Measurements from ENCODE around the gene TNRC6C. TPM values are rescaled to one million over a fixed set of nuclear protein-coding genes. Genes with fewer than 3 reads are reported as not detected.

The TNRC6C gene
- total and polyA plus RNA-seq, 9 donors, result 8.1 to 11.1 (median 8.8) TPM

- H3K4me3 ChIP-seq (ENCODE audit: low read length), result no peak overlapping the region
- peaks cover 3% of the 10 kb centered on the region for H3K4me1 ChIP-seq (ENCODE audit: control insufficient read depth, insufficient read depth, low read length)
- H3K27me3 ChIP-seq (ENCODE audit: control insufficient read depth, insufficient read depth, low read length), result no peaks in the 10 kb centered on the region
- H3K9me3 ChIP-seq (replicated peaks; ENCODE audit: control insufficient read depth, low read depth, low read length), result no peaks in the 10 kb centered on the region
- H3K36me3 ChIP-seq (ENCODE audit: control insufficient read depth, insufficient read depth, low read length), result no peaks in the 10 kb centered on the region
- DNase-seq, result peak; percentile 22
- WGBS (ENCODE audit: insufficient coverage), result 56% methylated on average over 3 of the region's 6 CpGs
- H3K27ac ChIP-seq (ENCODE audit: low read length), result no peak overlapping the region
Measured at GRCh38 chr17:77995146-77995852, 36.8 kb downstream of the TNRC6C start.

DNA sequence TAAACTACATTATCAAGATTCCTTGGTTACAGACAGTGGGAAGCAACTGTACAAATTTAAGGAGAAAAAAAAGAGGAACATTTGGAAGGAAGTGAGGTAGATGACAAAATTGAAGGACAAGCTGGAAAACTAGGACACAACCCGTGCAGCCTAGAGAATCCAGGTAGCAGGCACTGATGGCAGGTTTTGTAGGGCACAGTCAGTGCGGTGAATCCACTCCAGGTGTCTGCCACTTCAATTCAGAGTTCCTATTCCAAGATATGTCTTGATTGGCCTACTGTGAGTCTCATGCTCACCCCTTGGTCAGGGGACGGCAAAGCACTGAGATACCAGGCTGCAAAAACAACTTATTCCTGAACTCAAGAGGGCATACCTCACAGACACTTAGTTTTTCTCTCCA, 37.8 kb downstream of the TNRC6C start:
- no peaks in the 10 kb centered on the region for H3K9me3 ChIP-seq (replicated peaks; ENCODE audit: control insufficient read depth, low read depth, low read length)
- no peak overlapping the region for H3K4me3 ChIP-seq (ENCODE audit: low read length)
- no peak for DNase-seq
- WGBS (ENCODE audit: insufficient coverage), result 84% methylated on average over 2 of the region's 3 CpGs
- no peaks in the 10 kb centered on the region for H3K27me3 ChIP-seq (ENCODE audit: control insufficient read depth, insufficient read depth, low read length)
- H3K27ac ChIP-seq (ENCODE audit: low read length), result no peak overlapping the region
- H3K36me3 ChIP-seq (ENCODE audit: control insufficient read depth, insufficient read depth, low read length), result no peaks in the 10 kb centered on the region
- H3K4me1 ChIP-seq (ENCODE audit: control insufficient read depth, insufficient read depth, low read length), result peaks cover 3% of the 10 kb centered on the region

- Histone ChIP-seq H3K27ac (ENCODE audit: low read length) (no peak overlapping the region), H3K27me3 (ENCODE audit: control insufficient read depth, insufficient read depth, low read length) (no peaks in the 10 kb centered on the region), H3K4me1 (ENCODE audit: control insufficient read depth, insufficient read depth, low read length) (peaks cover 3% of the 10 kb centered on the region), H3K4me3 (ENCODE audit: low read length) (no peak overlapping the region), H3K36me3 (ENCODE audit: control insufficient read depth, insufficient read depth, low read length) (no peaks in the 10 kb centered on the region), H3K9me3 (replicated peaks; ENCODE audit: control insufficient read depth, low read depth, low read length) (no peaks in the 10 kb centered on the region)
- WGBS (ENCODE audit: insufficient coverage), result 100% methylated on average over 3 of the region's 7 CpGs
- no peak for DNase-seq
Measured at GRCh38 chr17:77999413-78000173, 41.1 kb downstream of the TNRC6C start.

- H3K4me1 ChIP-seq (ENCODE audit: control insufficient read depth, insufficient read depth, low read length), result no peaks in the 10 kb centered on the region
- H3K4me3 ChIP-seq (ENCODE audit: low read length), result no peak overlapping the region
- no CpG with 5 or more reads among the region's 3 CpGs for WGBS (ENCODE audit: insufficient coverage)
- DNase-seq, result no peak
- no peak overlapping the region for H3K27ac ChIP-seq (ENCODE audit: low read length)
- H3K27me3 ChIP-seq (ENCODE audit: control insufficient read depth, insufficient read depth, low read length), result no peaks in the 10 kb centered on the region
- H3K36me3 ChIP-seq (ENCODE audit: control insufficient read depth, insufficient read depth, low read length), result no peaks in the 10 kb centered on the region
- H3K9me3 ChIP-seq (replicated peaks; ENCODE audit: control insufficient read depth, low read depth, low read length), result no peaks in the 10 kb centered on the region
Measured at GRCh38 chr17:78000341-78000740, 41.8 kb downstream of the TNRC6C start.

DNA sequence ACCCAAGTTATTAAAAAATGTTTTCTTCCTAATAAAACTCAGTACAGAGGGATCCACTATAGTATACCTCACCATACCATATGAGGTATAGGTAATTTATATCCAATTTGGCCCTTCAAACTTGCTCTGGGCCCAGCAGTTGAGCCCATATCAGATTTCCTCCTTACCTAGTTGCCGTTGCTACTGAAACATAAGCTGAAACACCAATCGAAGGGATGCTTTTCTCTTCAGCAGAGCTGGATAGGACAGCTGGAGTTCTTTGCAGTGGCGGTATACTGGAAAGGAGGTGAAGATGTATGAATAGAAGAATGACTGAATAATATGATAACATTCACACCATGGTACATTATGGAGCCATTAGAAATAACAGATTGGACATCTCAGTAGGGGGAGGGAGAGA, 42.7 kb downstream of the TNRC6C start:
- DNase-seq, result no peak
- WGBS (ENCODE audit: insufficient coverage), result no CpG with 5 or more reads among the region's 3 CpGs
- Histone ChIP-seq H3K36me3 (ENCODE audit: control insufficient read depth, insufficient read depth, low read length) (no peaks in the 10 kb centered on the region), H3K9me3 (replicated peaks; ENCODE audit: control insufficient read depth, low read depth, low read length) (no peaks in the 10 kb centered on the region), H3K4me3 (ENCODE audit: low read length) (no peak overlapping the region), H3K27ac (ENCODE audit: low read length) (no peak overlapping the region), H3K27me3 (ENCODE audit: control insufficient read depth, insufficient read depth, low read length) (no peaks in the 10 kb centered on the region), H3K4me1 (ENCODE audit: control insufficient read depth, insufficient read depth, low read length) (no peaks in the 10 kb centered on the region)

DNA sequence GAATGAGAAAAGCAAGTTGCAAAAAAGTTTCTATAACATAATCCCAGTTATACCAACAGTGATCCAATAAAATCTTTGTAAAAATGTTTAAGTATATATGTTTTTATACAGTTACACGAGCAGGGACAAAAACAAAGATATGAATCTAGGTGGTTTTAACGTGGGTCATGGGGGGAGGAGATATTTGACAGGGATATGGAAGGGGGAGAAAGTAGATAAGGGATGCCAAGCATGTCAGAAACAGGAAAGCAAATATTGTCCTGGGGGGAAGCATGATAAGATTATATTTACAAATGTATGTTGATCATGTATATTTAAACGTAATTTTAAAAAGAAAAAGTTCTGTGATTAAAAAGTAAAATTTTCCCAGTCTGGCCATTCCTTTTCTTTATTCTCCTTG, 43.1 kb downstream of the TNRC6C start:
- Histone ChIP-seq H3K27ac (ENCODE audit: low read length) (no peak overlapping the region), H3K9me3 (replicated peaks; ENCODE audit: control insufficient read depth, low read depth, low read length) (no peaks in the 10 kb centered on the region), H3K36me3 (ENCODE audit: control insufficient read depth, insufficient read depth, low read length) (no peaks in the 10 kb centered on the region), H3K27me3 (ENCODE audit: control insufficient read depth, insufficient read depth, low read length) (no peaks in the 10 kb centered on the region), H3K4me3 (ENCODE audit: low read length) (no peak overlapping the region), H3K4me1 (ENCODE audit: control insufficient read depth, insufficient read depth, low read length) (no peaks in the 10 kb centered on the region)
- no peak for DNase-seq
- 39% methylated on average over 2 of the region's 3 CpGs for whole genome bisulfite sequencing (ENCODE audit: insufficient coverage)

DNA sequence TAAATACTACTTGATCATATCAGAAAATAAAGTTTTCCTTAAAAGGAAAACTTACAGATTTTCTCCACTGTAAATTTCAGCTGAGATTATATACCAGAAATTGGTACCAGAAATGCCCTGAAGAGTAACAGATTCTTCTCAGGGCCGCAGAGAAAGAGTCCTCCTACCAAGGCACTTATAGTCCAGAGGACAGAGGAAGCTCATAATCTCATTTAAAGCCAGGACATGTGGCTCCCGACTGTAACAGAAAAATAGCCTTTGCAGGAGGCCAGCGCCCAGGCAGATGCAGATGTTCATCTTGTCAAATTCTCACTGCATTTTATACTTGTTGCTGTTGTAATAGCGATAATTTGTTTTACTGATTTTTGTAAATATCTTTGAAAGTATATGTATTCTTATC, 43.7 kb downstream of the TNRC6C start:
- 50% methylated on average over 1 of the region's 4 CpGs for WGBS (ENCODE audit: insufficient coverage)
- Histone ChIP-seq H3K4me1 (ENCODE audit: control insufficient read depth, insufficient read depth, low read length) (no peaks in the 10 kb centered on the region), H3K9me3 (replicated peaks; ENCODE audit: control insufficient read depth, low read depth, low read length) (no peaks in the 10 kb centered on the region), H3K27ac (ENCODE audit: low read length) (no peak overlapping the region), H3K27me3 (ENCODE audit: control insufficient read depth, insufficient read depth, low read length) (no peaks in the 10 kb centered on the region), H3K4me3 (ENCODE audit: low read length) (no peak overlapping the region), H3K36me3 (ENCODE audit: control insufficient read depth, insufficient read depth, low read length) (no peaks in the 10 kb centered on the region)
- no peak for DNase-seq

- Histone ChIP-seq H3K9me3 (replicated peaks; ENCODE audit: control insufficient read depth, low read depth, low read length) (no peaks in the 10 kb centered on the region), H3K4me3 (ENCODE audit: low read length) (no peak overlapping the region), H3K27ac (ENCODE audit: low read length) (no peak overlapping the region), H3K36me3 (ENCODE audit: control insufficient read depth, insufficient read depth, low read length) (peaks cover 9% of the 10 kb centered on the region), H3K4me1 (ENCODE audit: control insufficient read depth, insufficient read depth, low read length) (no peaks in the 10 kb centered on the region), H3K27me3 (ENCODE audit: control insufficient read depth, insufficient read depth, low read length) (no peaks in the 10 kb centered on the region)
- no peak for DNase-seq
- WGBS (ENCODE audit: insufficient coverage), result 75% methylated on average over 1 of the region's 3 CpGs
Measured at GRCh38 chr17:78005452-78006171, 47.1 kb downstream of the TNRC6C start.

- no peaks in the 10 kb centered on the region for H3K27me3 ChIP-seq (ENCODE audit: control insufficient read depth, insufficient read depth, low read length)
- H3K4me3 ChIP-seq (ENCODE audit: low read length), result no peak overlapping the region
- no peaks in the 10 kb centered on the region for H3K9me3 ChIP-seq (replicated peaks; ENCODE audit: control insufficient read depth, low read depth, low read length)
- H3K4me1 ChIP-seq (ENCODE audit: control insufficient read depth, insufficient read depth, low read length), result no peaks in the 10 kb centered on the region
- DNase-seq, result no peak
- H3K36me3 ChIP-seq (ENCODE audit: control insufficient read depth, insufficient read depth, low read length), result peaks cover 9% of the 10 kb centered on the region
- H3K27ac ChIP-seq (ENCODE audit: low read length), result no peak overlapping the region
Measured at GRCh38 chr17:78006338-78006737, 47.8 kb downstream of the TNRC6C start.

- Histone ChIP-seq H3K4me1 (ENCODE audit: control insufficient read depth, insufficient read depth, low read length) (no peaks in the 10 kb centered on the region), H3K36me3 (ENCODE audit: control insufficient read depth, insufficient read depth, low read length) (peaks cover 9% of the 10 kb centered on the region), H3K27ac (ENCODE audit: low read length) (no peak overlapping the region), H3K27me3 (ENCODE audit: control insufficient read depth, insufficient read depth, low read length) (no peaks in the 10 kb centered on the region), H3K9me3 (replicated peaks; ENCODE audit: control insufficient read depth, low read depth, low read length) (no peaks in the 10 kb centered on the region), H3K4me3 (ENCODE audit: low read length) (no peak overlapping the region)
- no CpG with 5 or more reads among the region's 2 CpGs for WGBS (ENCODE audit: insufficient coverage)
- no peak for DNase-seq
Measured at GRCh38 chr17:78007647-78008046, 49.1 kb downstream of the TNRC6C start.

Data from muscle of leg (tissue), 11 donors.